ENCODE results near the gene AIG1.

- no peak for TF ChIP-seq GATA2 (IDR thresholded peaks at IDR 0.05; ENCODE audit: low read depth, low read length)
- TF ChIP-seq GATA3 (IDR thresholded peaks at IDR 0.05; ENCODE audit: low read depth, low read length) = no peak
Measured at GRCh38 chr6:143238306-143238705, 177.6 kb downstream of the AIG1 start.
